MG63 (cell line): ENCODE data around the gene BPI. TPM values are rescaled to one million over a fixed set of nuclear protein-coding genes. Genes with fewer than 3 reads are reported as not detected.

Experiments
- DNase-seq: peaks from one replicate; pipeline ENCODE4 v3.0.0-alpha.2; 2020
- H3K27me3 ChIP-seq: fragments of 250-450 bp; sonication (Bioruptor Pico); 2 replicates; pipeline ENCODE4 v1.5.1; 2020; ENCODE audit warnings: mild to moderate bottlenecking, moderate library complexity
- H3K36me3 ChIP-seq: fragments of 250-450 bp; sonication (Bioruptor Pico); 2 replicates; pipeline ENCODE4 v1.5.1; 2020; ENCODE audit warnings: mild to moderate bottlenecking, moderate library complexity
- H3K4me3 ChIP-seq: fragments of 250-450 bp; sonication (Bioruptor Pico); 2 replicates; pipeline ENCODE4 v1.5.1; 2020; ENCODE audit warnings: mild to moderate bottlenecking, moderate library complexity
- H3K9me3 ChIP-seq: fragments of 250-450 bp; sonication (Bioruptor Pico); 2 replicates; pipeline ENCODE4 v1.5.1; 2020; ENCODE audit warnings: mild to moderate bottlenecking, moderate library complexity
- total RNA-seq: library from RNA; depleted of rRNA; stranded (reverse); fragments of >200 nt; shearing (Covaris generic); gene quantifications from 2 replicates; pipeline ENCODE4 v1.2.3, GENCODE V29; 2014; ENCODE audit warnings: low replicate concordance

The BPI gene
- total RNA-seq, 1 experiment from 2014 or later = not detected

GRCh38 chr20:38294076-38294591, 9.8 kb upstream of the BPI start:
- Histone ChIP-seq H3K27me3 (no peaks in the 10 kb centered on the region), H3K36me3 (no peaks in the 10 kb centered on the region), H3K4me3 (no peak overlapping the region), H3K9me3 (no peaks in the 10 kb centered on the region)
- DNase-seq = no peak

DNA sequence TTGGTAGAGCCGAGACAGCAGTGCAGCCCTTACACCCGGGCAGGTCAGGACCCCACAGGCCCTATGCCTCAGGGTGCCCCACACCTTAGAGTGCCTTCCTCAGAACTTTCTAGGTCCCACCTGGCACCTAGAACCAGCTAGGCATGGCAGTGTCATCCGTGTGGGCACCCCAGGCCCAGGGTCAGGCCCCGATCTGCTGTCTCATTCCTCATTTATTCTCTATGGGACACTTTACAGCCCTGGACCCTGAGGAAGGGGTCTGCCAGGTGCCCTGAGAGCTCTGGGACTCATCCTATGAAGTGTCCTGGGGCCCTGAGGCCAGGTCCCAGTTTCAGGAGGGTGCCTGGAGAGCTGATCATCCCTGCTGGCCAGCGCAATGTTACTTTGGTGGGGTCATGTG, 8.1 kb upstream of the BPI start:
- Histone ChIP-seq H3K27me3 (no peaks in the 10 kb centered on the region), H3K4me3 (no peak overlapping the region), H3K9me3 (no peaks in the 10 kb centered on the region), H3K36me3 (no peaks in the 10 kb centered on the region)
- DNase-seq = no peak

DNA sequence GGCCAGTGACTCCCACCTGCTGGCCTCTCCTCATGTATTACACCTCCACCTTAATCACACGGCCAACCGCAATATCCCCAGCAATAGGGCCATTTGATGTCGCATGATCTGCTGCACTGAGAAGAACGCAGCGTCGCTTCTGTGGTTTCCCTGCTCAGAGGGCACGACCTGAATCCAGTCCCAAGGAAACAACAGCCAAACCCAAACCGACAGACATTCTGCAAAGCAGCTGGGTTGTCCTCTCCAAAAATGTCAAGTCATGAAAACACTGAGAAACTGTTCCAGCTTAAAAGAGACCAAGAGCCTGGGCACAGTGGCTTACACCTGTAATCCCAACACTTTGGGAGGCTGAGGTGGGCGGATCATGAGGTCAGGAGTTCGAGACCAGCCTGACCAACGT, 7.5 kb upstream of the BPI start:
- Histone ChIP-seq H3K4me3 (no peak overlapping the region), H3K36me3 (no peaks in the 10 kb centered on the region), H3K9me3 (no peaks in the 10 kb centered on the region), H3K27me3 (no peaks in the 10 kb centered on the region)
- DNase-seq = no peak

DNA sequence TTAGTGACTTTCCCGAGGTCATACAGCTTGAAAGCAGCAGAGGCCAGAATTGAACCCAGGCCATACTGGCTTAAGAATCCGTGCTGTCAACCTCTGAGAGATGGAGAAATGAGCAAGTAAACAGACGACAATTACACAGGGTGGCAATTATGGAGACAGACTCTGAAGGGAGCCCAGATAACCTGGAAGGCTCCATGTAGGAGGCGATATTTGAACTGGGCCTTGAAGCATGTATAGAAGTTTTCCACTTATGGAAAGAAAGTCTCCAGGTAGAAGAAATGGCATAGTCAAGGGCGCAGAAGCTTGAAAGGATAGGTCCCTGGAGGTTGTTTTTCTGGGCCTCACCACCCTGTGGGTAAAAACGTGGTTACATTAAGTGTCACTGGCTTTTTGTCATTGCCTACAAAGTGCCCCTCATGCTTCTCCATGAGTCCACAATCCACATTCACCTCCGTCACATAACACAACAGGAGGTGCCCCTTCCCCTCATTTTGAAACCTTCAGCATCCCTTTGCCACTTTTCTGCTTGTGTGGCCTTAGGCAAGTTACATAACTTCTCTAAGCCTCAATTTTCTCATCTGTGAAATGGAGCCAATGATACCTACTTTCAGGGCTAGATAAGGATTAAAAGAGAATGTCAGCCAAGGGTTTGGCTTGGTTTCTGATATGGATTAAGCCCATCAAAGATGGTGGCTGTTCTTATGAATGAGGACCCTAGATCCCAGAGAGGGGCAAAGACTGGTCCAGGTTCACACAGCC, 5.9 kb upstream of the BPI start:
- DNase-seq = no peak
- H3K4me3 ChIP-seq = no peak overlapping the region
- no peaks in the 10 kb centered on the region for H3K9me3 ChIP-seq
- H3K36me3 ChIP-seq = no peaks in the 10 kb centered on the region
- no peaks in the 10 kb centered on the region for H3K27me3 ChIP-seq

DNA sequence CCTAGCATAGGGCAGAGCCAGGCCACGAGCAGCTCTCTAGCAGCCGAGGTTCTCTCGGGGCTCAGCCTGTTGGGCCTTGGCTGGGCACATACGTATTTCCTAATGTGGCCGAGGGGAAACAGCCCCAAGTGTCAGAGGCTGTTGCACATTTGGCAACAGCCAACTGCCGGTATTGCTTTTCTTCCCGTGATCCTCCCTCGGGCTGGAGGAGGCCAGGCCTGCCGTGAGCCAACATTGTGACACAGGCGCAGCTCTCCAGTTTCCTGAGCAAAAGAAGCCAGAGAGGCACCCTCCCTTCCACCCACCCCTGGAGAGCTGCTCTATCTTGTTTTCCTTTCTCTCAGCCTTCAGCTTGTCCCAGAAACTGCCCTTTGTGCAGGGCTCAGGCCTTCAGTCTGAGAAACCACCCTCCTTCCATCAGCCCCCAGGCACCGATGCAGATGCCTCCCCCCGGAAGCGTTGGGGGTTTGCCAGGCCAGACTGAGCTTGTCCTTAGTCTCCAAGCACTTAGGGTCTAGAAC, 5.1 kb upstream of the BPI start:
- no peaks in the 10 kb centered on the region for H3K36me3 ChIP-seq
- no peak for DNase-seq
- H3K9me3 ChIP-seq = no peaks in the 10 kb centered on the region
- no peak overlapping the region for H3K4me3 ChIP-seq
- no peaks in the 10 kb centered on the region for H3K27me3 ChIP-seq

GRCh38 chr20:38299963-38300362, 4.0 kb upstream of the BPI start:
- no peaks in the 10 kb centered on the region for H3K27me3 ChIP-seq
- no peaks in the 10 kb centered on the region for H3K36me3 ChIP-seq
- no peaks in the 10 kb centered on the region for H3K9me3 ChIP-seq
- no peak for DNase-seq
- no peak overlapping the region for H3K4me3 ChIP-seq

GRCh38 chr20:38300438-38300837, 3.5 kb upstream of the BPI start:
- no peaks in the 10 kb centered on the region for H3K36me3 ChIP-seq
- no peak overlapping the region for H3K4me3 ChIP-seq

GRCh38 chr20:38301309-38301708, 2.6 kb upstream of the BPI start:
- H3K27me3 ChIP-seq = no peaks in the 10 kb centered on the region
- H3K4me3 ChIP-seq = no peak overlapping the region
- H3K36me3 ChIP-seq = no peaks in the 10 kb centered on the region
- DNase-seq = no peak
- H3K9me3 ChIP-seq = no peaks in the 10 kb centered on the region

More at GRCh38 chr20:38300438-38300837, 3.5 kb upstream of the BPI start:
- DNase-seq = no peak
- H3K9me3 ChIP-seq = no peaks in the 10 kb centered on the region
- no peaks in the 10 kb centered on the region for H3K27me3 ChIP-seq

DNA sequence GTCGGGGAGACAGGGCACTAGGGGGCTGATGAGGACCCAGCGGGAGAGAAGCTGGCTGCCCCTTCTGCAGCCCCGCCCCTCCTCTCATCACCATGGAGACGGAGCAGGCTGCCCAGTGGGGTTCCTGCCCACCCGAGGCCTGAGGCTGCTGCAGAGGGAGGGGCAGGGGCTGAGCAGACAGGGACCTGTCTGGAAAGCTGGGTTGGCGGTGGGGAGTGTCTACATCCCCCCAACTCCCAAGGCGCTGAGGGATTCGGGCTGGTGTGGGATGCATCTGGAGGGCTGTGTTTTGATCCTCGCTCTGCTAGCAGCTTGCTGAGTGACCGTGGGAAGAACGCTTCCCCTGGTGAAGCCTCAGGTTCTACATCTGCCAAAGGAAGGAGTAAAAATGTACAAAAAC, 1.2 kb upstream of the BPI start:
- Histone ChIP-seq H3K4me3 (no peak overlapping the region), H3K9me3 (no peaks in the 10 kb centered on the region), H3K36me3 (no peaks in the 10 kb centered on the region)

DNA sequence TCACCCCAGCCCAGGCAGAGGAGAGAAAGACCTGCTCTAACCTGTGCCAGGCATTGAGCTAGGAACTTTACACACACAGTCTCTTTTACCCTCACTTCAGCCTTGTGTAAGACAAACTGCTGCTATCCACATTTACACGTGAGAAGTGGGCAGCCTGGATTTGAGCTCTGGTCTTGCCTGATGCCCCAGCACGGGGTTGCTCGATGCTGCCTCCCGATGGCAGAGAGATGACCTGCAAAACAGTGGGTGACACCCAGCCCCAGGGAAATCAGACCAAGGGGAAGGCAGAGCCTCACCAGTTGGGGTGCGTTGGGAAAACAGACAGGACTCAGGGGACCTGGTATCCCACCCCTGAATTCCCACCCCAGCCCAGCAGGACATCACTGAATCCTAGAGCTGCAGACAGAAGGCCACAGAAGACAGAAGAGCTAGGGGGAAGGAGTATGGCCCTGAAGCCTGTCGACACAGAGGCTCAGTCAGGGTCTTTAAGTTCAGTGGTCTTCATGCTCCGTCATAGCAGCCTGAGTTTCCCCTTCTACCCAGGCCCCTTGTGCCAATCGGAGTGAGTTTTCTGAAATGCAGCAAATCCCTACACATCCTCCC, 990 bp downstream of the BPI start:
- Histone ChIP-seq H3K36me3 (no peaks in the 10 kb centered on the region), H3K4me3 (no peak overlapping the region), H3K27me3 (no peaks in the 10 kb centered on the region), H3K9me3 (peaks cover 3% of the 10 kb centered on the region; the same call in 1 of the 2 replicates)
- peak; percentile 40 for DNase-seq

More for the DNA sequence above, 1.2 kb upstream of the BPI start:
- DNase-seq = no peak
- no peaks in the 10 kb centered on the region for H3K27me3 ChIP-seq

DNA sequence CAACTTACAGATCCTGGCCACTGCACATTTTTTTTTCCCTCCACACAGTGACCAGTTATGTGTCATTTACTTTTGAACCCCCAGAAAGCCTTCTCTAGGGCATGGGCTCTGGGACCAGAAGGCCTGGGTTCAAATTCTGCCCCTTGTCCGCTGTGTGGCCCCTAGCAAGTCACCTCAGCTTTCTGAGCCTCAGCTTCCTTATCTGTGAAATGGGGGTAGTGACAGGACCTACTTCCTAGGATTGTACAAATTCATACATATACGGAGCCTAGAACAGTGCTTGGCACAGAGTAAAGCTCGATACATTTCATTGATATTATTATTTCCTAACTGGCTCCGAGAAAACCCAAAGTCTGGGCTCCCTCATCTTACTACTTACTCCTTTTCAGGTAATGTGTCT, 1.6 kb downstream of the BPI start:
- Histone ChIP-seq H3K4me3 (no peak overlapping the region), H3K27me3 (no peaks in the 10 kb centered on the region), H3K9me3 (peaks cover 3% of the 10 kb centered on the region; the same call in 1 of the 2 replicates), H3K36me3 (no peaks in the 10 kb centered on the region)
- DNase-seq = no peak

DNA sequence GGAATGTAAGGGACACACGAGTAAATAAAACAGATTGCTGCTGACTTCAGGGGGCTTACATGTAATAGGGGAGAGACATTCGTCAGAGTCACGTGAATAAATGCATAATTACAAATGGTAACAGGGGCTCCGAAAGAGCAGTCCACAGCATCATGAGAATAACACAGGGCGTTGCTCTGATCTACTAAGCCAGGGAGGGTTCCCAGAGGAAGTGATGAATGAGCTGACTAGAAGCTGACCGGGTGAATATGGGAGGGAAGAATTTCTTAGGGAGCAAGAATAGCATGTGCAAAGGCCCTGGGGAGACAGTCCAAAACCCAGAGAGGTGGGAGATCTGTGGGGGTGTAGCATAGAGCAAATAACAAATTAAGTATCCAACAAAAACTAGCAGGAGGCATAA, 2.4 kb downstream of the BPI start:
- no peak overlapping the region for H3K4me3 ChIP-seq
- H3K9me3 ChIP-seq = peaks cover 3% of the 10 kb centered on the region; the same call in 1 of the 2 replicates
- H3K36me3 ChIP-seq = no peaks in the 10 kb centered on the region
- H3K27me3 ChIP-seq = no peaks in the 10 kb centered on the region
- no peak for DNase-seq

DNA sequence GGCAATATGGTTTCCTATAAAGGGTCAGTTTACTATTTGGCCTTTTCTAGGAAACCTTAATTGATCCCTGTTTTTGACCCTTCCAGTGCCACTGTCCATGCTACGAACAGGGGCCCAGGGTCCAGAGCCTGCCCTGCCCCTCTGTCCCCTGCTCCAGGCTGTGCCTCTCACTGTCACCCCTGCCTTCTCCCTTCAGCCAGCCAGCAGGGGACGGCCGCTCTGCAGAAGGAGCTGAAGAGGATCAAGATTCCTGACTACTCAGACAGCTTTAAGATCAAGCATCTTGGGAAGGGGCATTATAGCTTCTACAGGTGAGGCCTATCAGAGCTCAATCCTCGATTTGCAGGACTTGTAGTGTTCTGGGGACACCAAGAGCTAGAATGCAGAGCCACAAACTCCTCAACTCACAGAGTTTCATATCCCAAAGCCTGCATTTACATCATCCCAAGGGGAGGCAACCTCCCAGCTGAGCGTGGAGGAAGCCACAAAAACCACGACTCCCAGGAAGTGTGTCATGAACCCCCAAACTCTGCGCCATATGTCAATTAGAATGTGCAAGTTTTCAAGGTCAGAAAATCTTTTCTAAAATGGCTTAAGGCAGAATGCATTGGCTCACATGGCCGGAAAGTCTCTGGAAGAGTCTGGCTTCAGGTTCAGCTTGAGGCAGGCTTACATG, 3.6 kb downstream of the BPI start:
- no peak for DNase-seq

GRCh38 chr20:38308047-38308438, 4.1 kb downstream of the BPI start:
- Histone ChIP-seq H3K36me3 (no peaks in the 10 kb centered on the region), H3K9me3 (peaks cover 3% of the 10 kb centered on the region; the same call in 1 of the 2 replicates), H3K27me3 (no peaks in the 10 kb centered on the region), H3K4me3 (no peak overlapping the region)
- no peak for DNase-seq

More for the DNA sequence above, 3.6 kb downstream of the BPI start:
- H3K36me3 ChIP-seq = no peaks in the 10 kb centered on the region
- no peaks in the 10 kb centered on the region for H3K27me3 ChIP-seq
- peaks cover 3% of the 10 kb centered on the region; the same call in 1 of the 2 replicates for H3K9me3 ChIP-seq
- H3K4me3 ChIP-seq = no peak overlapping the region

- no peaks in the 10 kb centered on the region for H3K36me3 ChIP-seq
- DNase-seq = no peak
- H3K4me3 ChIP-seq = no peak overlapping the region
- peaks cover 3% of the 10 kb centered on the region; the same call in 1 of the 2 replicates for H3K9me3 ChIP-seq
- H3K27me3 ChIP-seq = no peaks in the 10 kb centered on the region
Observed at GRCh38 chr20:38308447-38308846, 4.5 kb downstream of the BPI start.

DNA sequence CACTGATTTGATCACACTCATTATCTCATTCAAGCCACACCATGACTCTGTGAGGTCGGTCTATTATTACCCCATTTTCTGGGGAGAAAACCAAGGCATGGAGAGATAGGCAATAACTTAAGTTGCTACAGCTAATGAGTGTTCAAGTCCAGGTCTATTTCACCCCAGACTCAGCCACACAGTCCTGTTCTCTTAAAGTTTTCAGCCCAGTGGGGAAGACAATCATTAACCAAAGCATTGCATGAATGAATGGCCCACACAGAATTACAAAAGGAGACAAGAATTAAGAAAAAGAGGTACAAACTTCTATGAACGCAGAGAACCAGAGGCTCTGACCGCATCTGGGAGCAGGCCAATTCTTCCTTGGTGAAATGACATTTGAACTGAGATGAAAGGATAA, 7.1 kb downstream of the BPI start:
- H3K36me3 ChIP-seq = no peaks in the 10 kb centered on the region
- H3K27me3 ChIP-seq = no peaks in the 10 kb centered on the region
- peaks cover 3% of the 10 kb centered on the region; the same call in 1 of the 2 replicates for H3K9me3 ChIP-seq
- no peak overlapping the region for H3K4me3 ChIP-seq
- no peak for DNase-seq

GRCh38 chr20:38311491-38311890, 7.5 kb downstream of the BPI start:
- peaks cover 3% of the 10 kb centered on the region; the same call in 1 of the 2 replicates for H3K9me3 ChIP-seq
- no peak for DNase-seq
- no peak overlapping the region for H3K4me3 ChIP-seq
- no peaks in the 10 kb centered on the region for H3K27me3 ChIP-seq
- H3K36me3 ChIP-seq = no peaks in the 10 kb centered on the region
